Hepatocyte (in vitro differentiated cells): ENCODE data around the gene FNDC3B.

Source experiments
- CTCF ChIP-seq: fragments of 200-600 bp; sonication (generic); IDR thresholded peaks from 2 replicates; pipeline ENCODE4 v1.5.1; 2016; ENCODE audit warnings: antibody characterized with exemption, mild to moderate bottlenecking; ENCODE audit not compliant: poor library complexity
- EZH2 ChIP-seq: fragments of 200-600 bp; sonication (generic); IDR thresholded peaks from 2 replicates; pipeline ENCODE4 v1.6.1; 2016; ENCODE audit warnings: antibody characterized with exemption, mild to moderate bottlenecking, borderline replicate concordance
- EZH2phosphoT487 ChIP-seq: fragments of 200-600 bp; sonication (generic); IDR thresholded peaks from one replicate; pipeline ENCODE4 v1.6.1; 2018; ENCODE audit warnings: antibody characterized with exemption, mild to moderate bottlenecking, low read depth, moderate library complexity; ENCODE audit not compliant: unreplicated experiment, severe bottlenecking

- TF ChIP-seq CTCF, result no peak
- no peak for TF ChIP-seq EZH2
- no peak for TF ChIP-seq EZH2phosphoT487
Measured at GRCh38 chr3:172159376-172159775, 120.0 kb downstream of the FNDC3B start.
